Nephron (organoid): ENCODE data around the gene FAM25A.

Source experiments
- H3K27ac Mint-ChIP-seq, 3 experiments: 2 replicates each; pipeline ENCODE4 v1.8.0; 2020; ENCODE audit warnings: mixed read lengths in 3 of 3, mild to moderate bottlenecking in 2 of 3, moderate library complexity in 1 of 3
- H3K27me3 Mint-ChIP-seq: 2 replicates; pipeline ENCODE4 v1.8.0; 2021; ENCODE audit warnings: low read depth, mild to moderate bottlenecking, moderate library complexity, mixed read lengths
- H3K36me3 Mint-ChIP-seq: 2 replicates; pipeline ENCODE4 v1.8.0; 2020; ENCODE audit warnings: low read depth, mixed read lengths
- H3K4me1 Mint-ChIP-seq: 2 replicates; pipeline ENCODE4 v1.8.0; 2020; ENCODE audit warnings: mixed read lengths
- H3K4me3 Mint-ChIP-seq, 3 experiments: 2 replicates each; pipeline ENCODE4 v1.8.0; 2020; ENCODE audit warnings: mild to moderate bottlenecking in 3 of 3, mixed read lengths in 3 of 3, moderate library complexity in 2 of 3
- H3K9me3 Mint-ChIP-seq: 2 replicates; pipeline ENCODE4 v1.8.0; 2020; ENCODE audit warnings: mixed read lengths
- CTCF ChIP-seq, 3 experiments: fragments of 200-600 bp; sonication (generic); IDR thresholded peaks; one replicate each; pipeline ENCODE4 v1.5.0; 2021; ENCODE audit warnings: antibody characterized with exemption in 3 of 3; ENCODE audit not compliant: unreplicated experiment in 3 of 3

Gene FAM25A

GRCh38 chr10:87066178-87066577, 46.1 kb downstream of the FAM25A start:
- Mint-ChIP-seq H3K9me3 (no peaks in the 10 kb centered on the region), H3K27ac (no peak overlapping the region), H3K36me3 (peaks cover 65% of the 10 kb centered on the region), H3K4me3 (no peak overlapping the region), H3K27me3 (no peaks in the 10 kb centered on the region), H3K4me1 (no peaks in the 10 kb centered on the region)
- TF ChIP-seq CTCF (IDR thresholded peaks at IDR 0.05; ENCODE audit: unreplicated experiment in 3 of 3): no peak

- Mint-ChIP-seq H3K4me1 (no peaks in the 10 kb centered on the region), H3K4me3 (no peak overlapping the region), H3K27me3 (no peaks in the 10 kb centered on the region), H3K36me3 (peaks cover 71% of the 10 kb centered on the region), H3K9me3 (no peaks in the 10 kb centered on the region), H3K27ac (no peak overlapping the region)
- no peak for TF ChIP-seq CTCF (IDR thresholded peaks at IDR 0.05; ENCODE audit: unreplicated experiment in 3 of 3)
Observed at GRCh38 chr10:87066865-87067264, 46.8 kb downstream of the FAM25A start.

- Mint-ChIP-seq H3K4me1 (no peaks in the 10 kb centered on the region), H3K36me3 (peaks cover 73% of the 10 kb centered on the region), H3K27me3 (no peaks in the 10 kb centered on the region), H3K27ac (no peak overlapping the region), H3K4me3 (no peak overlapping the region), H3K9me3 (no peaks in the 10 kb centered on the region)
- TF ChIP-seq CTCF (IDR thresholded peaks at IDR 0.05; ENCODE audit: unreplicated experiment in 3 of 3): no peak
Observed at GRCh38 chr10:87068281-87068680, 48.2 kb downstream of the FAM25A start.

DNA sequence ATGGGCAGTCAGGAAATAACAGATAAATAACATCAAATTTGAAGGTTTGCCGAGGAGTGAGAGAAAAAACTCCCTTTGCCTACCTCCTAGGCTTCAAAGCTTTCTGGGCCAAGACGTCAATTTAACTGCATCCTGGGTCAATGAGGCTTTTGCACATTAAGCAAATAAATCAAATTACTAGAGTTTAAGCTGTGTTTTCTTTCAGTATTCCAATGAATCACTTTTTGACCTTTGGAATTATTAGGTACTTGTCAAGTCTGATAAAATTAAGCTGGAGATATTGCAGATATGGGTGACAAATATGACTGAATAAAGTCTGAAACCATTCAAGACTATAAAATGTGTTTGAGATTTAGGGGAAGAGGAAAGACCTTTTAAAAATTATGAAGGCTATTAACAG, 52.4 kb downstream of the FAM25A start:
- no peak overlapping the region for H3K4me3 Mint-ChIP-seq
- H3K36me3 Mint-ChIP-seq: peaks cover 40% of the 10 kb centered on the region
- no peaks in the 10 kb centered on the region for H3K9me3 Mint-ChIP-seq
- no peak overlapping the region for H3K27ac Mint-ChIP-seq
- no peaks in the 10 kb centered on the region for H3K4me1 Mint-ChIP-seq
- H3K27me3 Mint-ChIP-seq: no peaks in the 10 kb centered on the region
- TF ChIP-seq CTCF (IDR thresholded peaks at IDR 0.05; ENCODE audit: unreplicated experiment in 3 of 3): no peak
